Left lung (tissue), 10 donors: ENCODE data around the gene APOL5. TPM values are rescaled to one million over a fixed set of nuclear protein-coding genes. Genes with fewer than 3 reads are reported as not detected.
A peak's percentile ranks its signal among the peaks of the same experiment; 100 is the strongest.

Source experiments
- ATAC-seq: fragments of 200-7000 bp; cut with Tn5 transposase; one replicate; pipeline ENCODE4 v1.9.1; 2020; ENCODE audit warnings: moderate library complexity
- DNase-seq, 4 donors: peaks; one replicate each; pipeline ENCODE4 v3.0.0-alpha.2; 2013 to 2020
- H3K27ac ChIP-seq, 2 donors: fragments of 200-600 bp; sonication (generic) in 1 of 2; one replicate each; pipeline versions ENCODE4 v1.5.0 to v1.8.0; 2020 to 2021
- H3K27me3 ChIP-seq, 2 donors: fragments of 200-600 bp; sonication (generic) in 1 of 2; one replicate each; pipeline versions ENCODE4 v1.5.0 to v1.8.0; 2020 to 2021
- H3K36me3 ChIP-seq, 2 donors: fragments of 200-600 bp; sonication (generic) in 1 of 2; one replicate each; pipeline versions ENCODE4 v1.5.0 to v1.8.0; 2020 to 2021
- H3K4me1 ChIP-seq, 2 donors: fragments of 200-600 bp; one replicate each; pipeline ENCODE4 v1.8.0; 2021
- H3K4me3 ChIP-seq, 2 donors: fragments of 200-600 bp; sonication (generic) in 1 of 2; one replicate each; pipeline versions ENCODE4 v1.5.0 to v1.8.0; 2020 to 2021; ENCODE audit warnings: mild to moderate bottlenecking in 1 of 2
- H3K9me3 ChIP-seq, 2 donors: fragments of 200-600 bp; sonication (generic) in 1 of 2; one replicate each; pipeline versions ENCODE4 v1.5.0 to v1.8.0; 2020 to 2021
- CTCF ChIP-seq, 2 donors: fragments of 200-600 bp; sonication (generic) in 1 of 2; IDR thresholded peaks; one replicate each; pipeline versions ENCODE4 v1.5.0 to v1.8.0; 2021; ENCODE audit warnings: antibody characterized with exemption in 2 of 2
- intact Hi-C, 2 donors: fragments of 100-400 bp; cut with DNase I; formaldehyde crosslinking; loops; one replicate each; pipeline versions ENCODE4 v1.11.2 to v1.14.2; 2022
- polyA plus RNA-seq, 6 donors: library from polyadenylated mRNA; unstranded; fragments of 120-200 nt; gene quantifications; one replicate each; pipeline ENCODE4 v1.2.1, GENCODE V29; 2013; ENCODE audit not compliant: insufficient read length in 6 of 6
- total RNA-seq, 2 donors: library from RNA; stranded (reverse); fragmentation: NEBNext Ultra II Directional; extraction: Animal tissue kit (Norgen Biotek cat#: 25700); gene quantifications; one replicate each; pipeline ENCODE4 v1.2.1, GENCODE V29; 2021
- donor health status: DM: no; HTN: yes; CAD: no.
- donor health status: DM: no; HTN: no; CAD: no.

Gene APOL5
- total and polyA plus RNA-seq, 8 donors: 0.10 to 0.11 TPM; not detected in 6

- TF ChIP-seq CTCF (IDR thresholded peaks at IDR 0.05): no peak
- intact Hi-C loops: no loop called here
- ATAC-seq: no peak
These were observed 22.3 kb downstream of the APOL5 start for GRCh38 chr22:35739931-35740380.

GRCh38 chr22:35740616-35741015 is 22.9 kb downstream of the APOL5 start:
- TF ChIP-seq CTCF (IDR thresholded peaks at IDR 0.05): no peak
- ATAC-seq (no peak), DNase-seq (no peak)
- H3K4me3 ChIP-seq: no peak overlapping the region
- no peak overlapping the region for H3K27ac ChIP-seq
- no peaks in the 10 kb centered on the region for H3K9me3 ChIP-seq
- H3K36me3 ChIP-seq: peaks cover 0 to 26% of the 10 kb centered on the region in 2 donors
- H3K27me3 ChIP-seq: no peaks in the 10 kb centered on the region
- H3K4me1 ChIP-seq: no peaks in the 10 kb centered on the region
- intact Hi-C loops: no loop called here

More at GRCh38 chr22:35739931-35740380, 22.3 kb downstream of the APOL5 start:
- no peaks in the 10 kb centered on the region for H3K27me3 ChIP-seq
- H3K36me3 ChIP-seq: peaks cover 0 to 24% of the 10 kb centered on the region in 2 donors
- H3K4me1 ChIP-seq: no peaks in the 10 kb centered on the region
- DNase-seq: no peak
- no peak overlapping the region for H3K4me3 ChIP-seq
- no peak overlapping the region for H3K27ac ChIP-seq
- H3K9me3 ChIP-seq: no peaks in the 10 kb centered on the region

GRCh38 chr22:35742342-35743100 is 24.8 kb downstream of the APOL5 start:
- Histone ChIP-seq H3K4me1 (no peaks in the 10 kb centered on the region), H3K36me3 (peaks cover 0 to 29% of the 10 kb centered on the region in 2 donors), H3K27ac (no peak overlapping the region), H3K9me3 (no peaks in the 10 kb centered on the region), H3K27me3 (no peaks in the 10 kb centered on the region), H3K4me3 (no peak overlapping the region)
- intact Hi-C loops: no loop called here
- no peak for TF ChIP-seq CTCF (IDR thresholded peaks at IDR 0.05)
- no peak for DNase-seq
- ATAC-seq: peak; percentile 60

- no peak for TF ChIP-seq CTCF (IDR thresholded peaks at IDR 0.05)
- no peaks in the 10 kb centered on the region for H3K9me3 ChIP-seq
- no peak for DNase-seq
- ATAC-seq: no peak
- no peaks in the 10 kb centered on the region for H3K4me1 ChIP-seq
- intact Hi-C loops: no loop called here
- no peak overlapping the region for H3K27ac ChIP-seq
- no peaks in the 10 kb centered on the region for H3K27me3 ChIP-seq
- peaks cover 0 to 21% of the 10 kb centered on the region in 2 donors for H3K36me3 ChIP-seq
- no peak overlapping the region for H3K4me3 ChIP-seq
These were observed 25.7 kb downstream of the APOL5 start for GRCh38 chr22:35743326-35743860.

- Histone ChIP-seq H3K4me3 (no peak overlapping the region), H3K27me3 (no peaks in the 10 kb centered on the region)
These were observed 28.6 kb downstream of the APOL5 start for GRCh38 chr22:35746248-35746647.

More at GRCh38 chr22:35746248-35746647, 28.6 kb downstream of the APOL5 start:
- H3K27ac ChIP-seq: no peak overlapping the region
- no peaks in the 10 kb centered on the region for H3K4me1 ChIP-seq
- DNase-seq (no peak), ATAC-seq (no peak)
- H3K9me3 ChIP-seq: no peaks in the 10 kb centered on the region
- TF ChIP-seq CTCF (IDR thresholded peaks at IDR 0.05): no peak
- intact Hi-C loops: no loop called here
- peaks cover 0 to 18% of the 10 kb centered on the region in 2 donors for H3K36me3 ChIP-seq
